ENCODE results near the gene FKBP11.
"Not testable (repeated sequence)": the region's sequence is repeated elsewhere in the genome, so short reads cannot be mapped to it uniquely, and the experiment has no call there.

The FKBP11 gene

GRCh38 chr12:48903982-48904411, 21.3 kb downstream of the FKBP11 start:
- DNase-seq: peak; percentile 85

GRCh38 chr12:48903363-48903981, 21.8 kb downstream of the FKBP11 start:
- DNase-seq: no peak

GRCh38 chr12:48901278-48901677, 24.0 kb downstream of the FKBP11 start:
- DNase-seq: no peak

- DNase-seq: no peak
These were observed 25.6 kb downstream of the FKBP11 start for GRCh38 chr12:48899651-48900050.

GRCh38 chr12:48894271-48894670, 31.0 kb downstream of the FKBP11 start:
- DNase-seq: no peak

- DNase-seq: peak; percentile 59
These were observed 34.5 kb downstream of the FKBP11 start for GRCh38 chr12:48890657-48891418.

- DNase-seq: no peak
These were observed 35.6 kb downstream of the FKBP11 start for GRCh38 chr12:48889679-48890078.

- peak; percentile 78 for DNase-seq
These were observed 41.8 kb downstream of the FKBP11 start for GRCh38 chr12:48883305-48884161.

GRCh38 chr12:48882972-48883304, 42.4 kb downstream of the FKBP11 start:
- no peak for DNase-seq

- no peak for DNase-seq
These were observed 43.0 kb downstream of the FKBP11 start for GRCh38 chr12:48882315-48882687.

- no peak for DNase-seq
These were observed 43.5 kb downstream of the FKBP11 start for GRCh38 chr12:48881686-48882314.

GRCh38 chr12:48880647-48881046, 44.6 kb downstream of the FKBP11 start:
- DNase-seq: no peak

GRCh38 chr12:48878548-48878947, 46.7 kb downstream of the FKBP11 start:
- no peak for DNase-seq

- no peak for DNase-seq
These were observed 49.3 kb downstream of the FKBP11 start for GRCh38 chr12:48875944-48876515.

GRCh38 chr12:48873534-48873933, 51.8 kb downstream of the FKBP11 start:
- DNase-seq: not testable (repeated sequence)

GRCh38 chr12:48873096-48873495, 52.2 kb downstream of the FKBP11 start:
- DNase-seq: no peak
